ENCODE measurements around the gene IVNS1ABP.

DNA sequence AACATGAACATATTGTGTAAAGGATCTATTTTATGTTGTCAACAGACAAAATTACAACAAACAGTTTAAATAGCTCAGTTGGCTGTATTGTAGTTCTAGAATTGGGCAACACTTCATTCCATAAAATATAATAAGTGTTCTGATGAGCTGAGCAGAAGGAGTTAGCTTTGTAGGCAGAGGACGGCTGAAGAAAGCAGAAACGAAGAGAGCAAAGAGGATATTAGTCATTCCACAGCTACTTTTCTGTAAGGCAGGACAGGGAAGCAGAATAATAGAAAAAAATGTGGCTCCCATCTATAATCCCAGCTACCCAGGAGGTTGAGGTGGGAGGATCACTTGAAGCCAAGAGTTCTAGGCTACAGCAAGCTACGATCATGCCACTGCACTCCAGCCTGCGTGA is 20.2 kb upstream of the IVNS1ABP start:
- TF ChIP-seq, protein P1, sequence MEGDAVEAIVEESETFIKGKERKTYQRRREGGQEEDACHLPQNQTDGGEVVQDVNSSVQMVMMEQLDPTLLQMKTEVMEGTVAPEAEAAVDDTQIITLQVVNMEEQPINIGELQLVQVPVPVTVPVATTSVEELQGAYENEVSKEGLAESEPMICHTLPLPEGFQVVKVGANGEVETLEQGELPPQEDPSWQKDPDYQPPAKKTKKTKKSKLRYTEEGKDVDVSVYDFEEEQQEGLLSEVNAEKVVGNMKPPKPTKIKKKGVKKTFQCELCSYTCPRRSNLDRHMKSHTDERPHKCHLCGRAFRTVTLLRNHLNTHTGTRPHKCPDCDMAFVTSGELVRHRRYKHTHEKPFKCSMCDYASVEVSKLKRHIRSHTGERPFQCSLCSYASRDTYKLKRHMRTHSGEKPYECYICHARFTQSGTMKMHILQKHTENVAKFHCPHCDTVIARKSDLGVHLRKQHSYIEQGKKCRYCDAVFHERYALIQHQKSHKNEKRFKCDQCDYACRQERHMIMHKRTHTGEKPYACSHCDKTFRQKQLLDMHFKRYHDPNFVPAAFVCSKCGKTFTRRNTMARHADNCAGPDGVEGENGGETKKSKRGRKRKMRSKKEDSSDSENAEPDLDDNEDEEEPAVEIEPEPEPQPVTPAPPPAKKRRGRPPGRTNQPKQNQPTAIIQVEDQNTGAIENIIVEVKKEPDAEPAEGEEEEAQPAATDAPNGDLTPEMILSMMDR (IDR thresholded peaks at IDR 0.05): no peak
- no peak for TF ChIP-seq POLR2A (IDR thresholded peaks at IDR 0.05)

All from gastroesophageal sphincter (tissue), 3 donors.